Fibroblast of skin of abdomen (primary cell): Measurements from ENCODE around the gene UNKL.
A peak's percentile ranks its signal among the peaks of the same experiment; 100 is the strongest.

Experiments
- DNase-seq: peaks from one replicate; pipeline ENCODE4 v3.0.0-alpha.2; 2013

Gene UNKL

DNA sequence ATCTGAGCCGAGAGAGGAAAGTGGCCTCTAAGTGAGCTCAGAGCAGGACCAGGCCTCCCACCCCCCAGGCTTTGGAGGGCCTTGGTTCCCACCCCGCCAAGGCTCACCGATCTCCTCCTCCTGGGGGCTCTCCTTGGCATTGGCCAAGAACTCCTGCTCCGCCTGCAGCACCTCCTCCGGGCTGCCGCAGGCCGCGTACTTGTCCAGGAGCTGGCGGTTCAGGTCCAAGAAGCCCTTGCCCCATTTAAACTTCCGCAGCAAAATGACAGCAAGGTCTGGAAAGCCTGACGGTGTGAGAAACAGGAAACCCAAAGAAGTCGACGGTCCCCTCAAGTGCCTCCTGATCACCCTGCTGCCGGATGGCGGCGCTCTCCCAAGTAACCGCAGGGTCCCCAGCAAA lies 64.6 kb downstream of the UNKL start:
- DNase-seq = no peak

DNA sequence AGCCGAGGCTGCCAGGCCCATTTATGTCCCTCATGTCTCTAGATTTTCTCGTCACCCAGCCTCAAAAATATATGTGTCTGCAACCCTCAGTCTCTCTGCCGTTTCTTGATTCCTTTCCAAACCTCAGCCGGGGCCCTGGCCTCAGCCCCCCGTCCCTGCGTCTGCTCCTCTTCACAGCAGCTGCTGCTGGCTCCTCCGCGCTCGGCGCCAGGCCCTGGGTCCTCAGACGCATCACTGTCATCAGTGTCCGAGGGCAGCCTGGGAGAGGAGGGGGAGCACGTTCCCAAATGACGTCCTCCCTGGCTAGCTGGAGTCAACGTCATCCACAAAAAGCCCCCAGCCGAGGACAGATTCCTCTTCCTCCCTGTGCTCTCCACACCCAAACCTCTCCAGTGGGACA lies 65.2 kb downstream of the UNKL start:
- no peak for DNase-seq

DNA sequence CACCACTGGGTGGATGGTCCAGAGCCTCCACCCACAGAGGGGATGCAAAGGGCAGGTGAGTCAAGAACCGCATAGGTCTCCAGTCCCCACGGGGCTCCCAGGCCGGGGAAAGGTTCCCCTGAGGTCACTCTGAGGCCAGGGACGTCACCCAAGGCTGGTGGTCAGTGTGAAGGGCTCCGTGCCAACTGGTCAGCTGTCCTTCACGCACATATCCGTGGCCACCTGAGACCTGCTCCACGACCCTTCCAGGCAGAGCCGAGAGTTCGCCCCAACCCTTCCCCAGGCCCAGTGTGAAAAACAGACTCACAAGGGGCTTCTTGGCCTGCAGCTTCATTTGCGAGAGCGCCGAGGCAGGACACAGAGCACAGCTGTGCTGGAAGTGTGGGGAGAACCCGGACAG lies 65.6 kb downstream of the UNKL start:
- DNase-seq = no peak

DNA sequence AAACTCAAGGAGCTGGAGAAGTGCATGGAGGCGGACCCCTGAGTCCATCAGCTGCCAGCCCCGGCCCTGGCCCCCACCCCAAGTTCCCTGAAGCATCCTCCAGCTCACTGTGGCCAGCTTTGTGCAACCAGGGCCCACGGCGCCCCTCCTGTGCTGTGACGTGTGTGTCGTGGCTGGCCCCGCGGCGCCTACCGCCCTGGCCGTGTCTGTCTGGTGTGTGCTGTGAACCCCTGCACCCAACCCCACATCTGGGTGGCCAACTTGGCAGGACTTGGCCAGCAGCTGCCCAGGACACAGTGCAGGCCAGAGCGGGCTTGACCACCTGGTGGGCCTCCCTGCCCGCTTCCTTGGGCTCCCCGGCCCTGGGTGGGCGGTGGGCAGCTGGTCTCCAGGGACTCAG lies 66.1 kb downstream of the UNKL start:
- DNase-seq = no peak

DNA sequence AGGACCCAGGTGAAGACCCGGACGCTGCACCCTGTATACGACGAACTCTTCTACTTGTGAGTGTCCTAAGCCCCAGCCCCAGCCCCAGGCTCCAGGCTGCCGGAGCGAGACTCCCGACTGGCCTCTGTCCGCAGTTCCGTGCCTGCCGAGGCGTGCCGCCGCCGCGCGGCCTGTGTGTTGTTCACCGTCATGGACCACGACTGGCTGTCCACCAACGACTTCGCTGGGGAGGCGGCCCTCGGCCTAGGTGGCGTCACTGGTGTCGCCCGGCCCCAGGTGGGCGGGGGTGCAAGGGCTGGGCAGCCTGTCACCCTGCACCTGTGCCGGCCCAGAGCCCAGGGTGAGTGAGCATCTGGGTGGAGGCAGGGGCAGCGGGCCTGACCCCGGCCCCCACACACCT lies 66.5 kb downstream of the UNKL start:
- no peak for DNase-seq

DNA sequence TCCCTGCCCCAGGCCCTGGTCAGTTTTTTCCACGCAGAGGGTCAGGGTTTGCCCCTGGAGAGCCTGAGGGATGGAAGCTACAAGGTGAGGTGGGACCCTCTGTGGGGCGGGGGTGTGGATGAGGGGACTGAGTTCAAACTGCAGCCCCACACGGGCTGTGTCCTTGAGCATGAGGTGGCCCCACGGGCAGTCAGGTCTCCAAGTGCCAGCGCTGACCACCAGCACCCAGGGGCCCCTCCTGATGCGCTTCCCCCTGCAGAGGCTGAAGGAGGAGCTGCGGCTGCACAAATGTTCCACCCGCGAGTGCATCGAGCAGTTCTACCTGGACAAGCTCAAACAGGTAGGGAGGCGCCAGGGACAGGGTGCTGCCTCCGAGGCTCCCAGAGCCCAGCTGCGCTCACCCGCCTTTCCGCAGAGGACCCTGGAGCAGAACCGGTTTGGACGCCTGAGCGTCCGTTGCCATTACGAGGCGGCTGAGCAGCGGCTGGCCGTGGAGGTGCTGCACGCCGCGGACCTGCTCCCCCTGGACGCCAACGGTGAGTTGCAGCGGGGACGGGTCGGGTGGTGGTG lies 67.1 kb downstream of the UNKL start:
- no peak for DNase-seq

DNA sequence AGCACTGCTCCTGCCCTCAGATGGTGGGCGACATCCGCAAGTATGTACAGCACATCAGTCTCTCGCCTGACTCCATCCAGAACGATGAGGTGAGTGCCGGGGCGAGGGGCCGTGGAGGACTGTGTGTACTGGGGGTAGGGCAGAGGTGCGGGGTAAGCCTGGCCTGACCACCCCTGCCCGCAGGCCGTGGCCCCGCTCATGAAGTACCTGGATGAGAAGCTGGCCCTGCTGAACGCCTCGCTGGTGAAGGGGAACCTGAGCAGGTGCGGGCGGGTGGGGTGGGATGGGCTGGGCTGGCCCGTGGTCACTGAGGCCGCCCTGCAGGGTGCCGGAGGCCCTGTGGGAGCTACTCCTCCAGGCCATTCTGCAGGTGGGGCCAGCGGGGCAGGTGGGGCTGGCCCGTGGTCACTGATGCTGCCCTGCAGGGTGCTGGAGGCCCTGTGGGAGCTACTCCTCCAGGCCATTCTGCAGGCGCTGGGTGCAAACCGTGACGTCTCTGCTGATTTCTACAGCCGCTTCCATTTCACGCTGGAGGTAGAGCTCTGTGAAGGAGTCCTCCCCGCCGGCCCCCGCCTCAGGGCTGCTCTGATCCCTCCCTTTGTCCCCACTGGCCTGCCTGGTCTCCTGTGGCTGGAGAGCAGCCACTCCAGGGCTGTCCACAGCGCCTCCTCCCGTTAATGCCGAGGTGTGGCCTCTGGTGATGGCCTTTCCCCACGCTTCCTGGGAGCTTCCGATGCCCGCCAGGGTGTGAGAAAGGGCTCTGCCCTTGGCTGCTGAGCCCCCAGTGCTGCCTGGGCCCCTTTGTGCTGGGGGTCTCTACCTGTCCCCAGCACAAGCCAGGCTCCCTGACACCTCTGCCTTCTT lies 67.8 kb downstream of the UNKL start:
- no peak for DNase-seq

DNA sequence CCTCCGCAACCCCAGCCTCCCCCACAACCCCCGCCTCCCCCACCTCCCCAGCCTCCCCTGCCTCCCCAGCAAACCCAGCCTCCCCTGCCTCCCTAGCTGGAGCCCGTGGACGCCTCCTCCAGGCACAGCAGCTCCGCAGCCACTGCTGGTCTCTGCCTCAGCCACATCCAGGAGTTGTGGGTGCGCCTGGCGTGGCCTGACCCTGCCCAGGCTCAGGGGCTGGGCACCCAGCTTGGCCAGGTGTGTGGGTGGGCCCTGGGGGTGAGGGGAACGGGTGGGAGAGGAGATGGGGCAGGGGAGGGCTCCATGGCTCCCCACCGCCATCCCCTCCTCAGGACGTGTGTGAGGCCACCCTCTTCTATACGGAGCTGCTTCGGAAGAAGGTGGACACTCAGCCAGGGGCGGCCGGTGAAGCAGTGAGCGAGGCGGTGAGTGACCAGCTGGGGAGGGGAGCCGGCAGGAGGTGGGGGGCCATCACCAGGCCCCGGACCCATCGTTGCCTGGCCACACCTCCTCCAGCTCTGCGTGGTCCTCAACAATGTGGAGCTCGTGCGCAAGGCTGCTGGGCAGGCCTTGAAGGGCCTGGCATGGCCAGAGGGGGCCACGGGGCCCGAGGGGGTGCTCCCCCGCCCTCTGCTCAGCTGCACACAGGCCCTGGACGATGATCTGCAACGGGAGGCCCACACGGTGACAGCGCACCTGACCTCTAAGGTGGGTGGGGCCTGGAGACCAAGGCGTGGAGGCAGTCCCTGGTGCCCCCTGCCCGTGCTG lies 68.7 kb downstream of the UNKL start:
- no peak for DNase-seq

DNA sequence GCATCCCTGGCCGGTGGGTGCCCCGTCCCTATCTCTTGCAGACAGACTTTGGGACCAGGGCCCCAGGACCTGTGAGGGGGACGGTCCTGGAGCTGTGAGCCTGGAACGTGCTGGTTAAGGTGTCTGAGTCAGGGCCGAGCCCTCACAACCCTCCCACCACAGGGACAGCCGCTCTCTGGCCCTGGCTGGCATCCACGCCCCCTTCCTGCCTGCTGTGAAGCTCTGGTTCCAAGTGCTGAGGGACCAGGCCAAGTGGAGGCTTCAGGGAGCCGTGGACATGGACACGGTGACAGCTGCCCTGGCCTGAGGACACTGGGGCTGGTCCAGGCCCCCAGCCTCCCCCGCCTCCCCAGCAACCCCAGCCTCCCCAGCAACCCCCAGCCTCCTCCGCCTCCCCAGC lies 69.4 kb downstream of the UNKL start:
- DNase-seq = no peak

DNA sequence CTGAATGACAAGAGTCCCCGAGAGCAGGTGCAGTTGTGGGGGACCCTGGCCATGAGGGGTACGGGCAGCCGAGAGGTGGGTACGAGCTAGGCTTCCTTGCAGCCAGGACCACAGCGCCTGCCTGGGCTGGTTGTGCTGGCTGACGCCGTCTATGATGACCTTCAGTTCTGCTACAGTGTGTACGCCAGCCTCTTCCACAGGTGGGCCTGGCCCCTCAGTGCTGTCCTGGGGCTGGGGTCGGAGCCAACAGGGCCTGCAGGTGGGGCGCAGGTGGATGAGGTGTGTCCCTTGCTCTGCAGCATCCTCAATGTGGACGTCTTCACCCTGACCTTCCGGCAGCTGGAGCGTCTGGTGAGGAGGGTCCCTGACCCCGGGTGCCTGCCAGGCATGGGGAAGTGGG lies 70.0 kb downstream of the UNKL start:
- DNase-seq = no peak

DNA sequence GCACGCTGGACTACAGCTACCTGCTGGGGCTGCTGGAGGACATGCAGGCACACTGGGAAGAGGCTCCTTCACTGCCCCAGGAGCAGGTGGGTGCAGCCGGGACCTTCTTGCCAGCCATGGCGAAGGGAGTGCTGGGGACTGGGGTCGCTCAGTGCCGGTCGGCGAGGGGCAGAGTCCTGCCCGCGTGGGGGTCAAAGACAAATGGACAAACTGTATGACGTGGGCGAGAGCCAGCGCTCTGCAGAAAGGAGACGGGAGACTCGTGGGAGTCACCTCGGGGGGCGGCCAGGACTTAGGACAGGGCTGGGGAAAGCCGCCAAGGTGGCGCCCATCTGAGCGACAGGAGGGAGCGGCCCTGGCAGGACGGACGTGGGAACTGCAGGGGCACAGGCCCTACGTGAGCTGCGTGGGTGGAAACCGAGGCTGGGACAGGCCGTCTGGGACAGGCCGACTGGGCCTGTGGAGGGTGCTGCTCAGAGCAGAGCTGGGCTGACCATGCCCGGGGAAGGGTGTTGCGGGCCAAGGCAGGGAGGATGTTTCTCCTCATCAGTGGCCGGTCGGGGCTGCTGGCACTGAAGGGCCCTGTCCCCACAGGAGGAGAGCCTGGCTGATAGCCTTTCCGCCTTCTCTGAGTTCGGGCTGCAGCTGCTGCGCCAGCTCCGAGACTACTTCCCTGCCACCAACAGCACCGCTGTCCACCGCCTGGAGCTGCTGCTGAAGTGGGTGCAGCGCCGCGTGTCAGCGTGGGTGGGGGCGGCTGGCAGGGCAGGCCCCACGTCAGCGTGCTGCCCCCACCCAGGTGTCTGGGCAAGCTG lies 70.9 kb downstream of the UNKL start:
- no peak for DNase-seq

DNA sequence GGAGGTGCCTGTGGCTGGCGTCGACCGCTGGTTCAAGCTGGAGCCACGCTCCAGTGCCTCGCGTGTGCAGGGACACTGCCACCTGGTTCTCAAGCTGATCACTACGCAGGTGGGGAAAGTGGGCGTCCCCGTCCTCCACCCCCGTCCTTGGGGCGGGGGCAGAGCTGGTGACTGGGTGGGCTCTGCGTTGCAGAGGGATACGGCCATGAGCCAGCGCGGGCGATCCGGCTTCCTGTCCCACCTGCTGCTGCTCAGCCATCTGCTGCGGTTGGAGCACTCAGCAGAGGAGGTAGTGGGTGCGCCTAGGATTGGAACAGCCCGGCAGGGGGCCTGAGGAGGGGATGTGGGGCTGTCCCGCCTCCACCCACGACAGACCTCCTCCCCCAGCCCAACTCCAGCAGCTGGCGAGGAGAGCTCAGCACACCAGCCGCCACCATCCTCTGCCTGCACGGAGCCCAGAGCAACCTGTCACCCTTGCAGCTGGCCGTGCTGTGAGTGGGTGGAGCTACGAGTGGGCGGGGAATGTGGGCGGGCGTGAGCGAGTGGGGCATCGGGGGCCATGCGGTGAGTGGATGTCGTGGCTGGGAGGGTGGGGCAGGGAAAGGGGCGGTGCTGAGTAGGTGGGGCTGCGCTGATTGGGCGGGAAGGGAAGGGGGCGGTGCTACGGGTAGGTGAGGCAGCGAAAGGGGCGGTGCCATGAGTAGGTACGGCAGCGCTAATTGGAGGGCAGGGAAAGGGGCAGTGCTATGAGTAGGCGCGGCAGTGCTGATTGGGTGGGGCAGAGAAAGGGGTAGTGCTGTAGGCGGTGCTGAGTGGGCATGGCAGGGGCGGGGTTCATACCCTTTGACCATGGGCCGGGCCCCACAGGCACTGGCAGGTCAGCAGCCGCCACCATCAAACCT lies 71.7 kb downstream of the UNKL start:
- peak; percentile 44 for DNase-seq

DNA sequence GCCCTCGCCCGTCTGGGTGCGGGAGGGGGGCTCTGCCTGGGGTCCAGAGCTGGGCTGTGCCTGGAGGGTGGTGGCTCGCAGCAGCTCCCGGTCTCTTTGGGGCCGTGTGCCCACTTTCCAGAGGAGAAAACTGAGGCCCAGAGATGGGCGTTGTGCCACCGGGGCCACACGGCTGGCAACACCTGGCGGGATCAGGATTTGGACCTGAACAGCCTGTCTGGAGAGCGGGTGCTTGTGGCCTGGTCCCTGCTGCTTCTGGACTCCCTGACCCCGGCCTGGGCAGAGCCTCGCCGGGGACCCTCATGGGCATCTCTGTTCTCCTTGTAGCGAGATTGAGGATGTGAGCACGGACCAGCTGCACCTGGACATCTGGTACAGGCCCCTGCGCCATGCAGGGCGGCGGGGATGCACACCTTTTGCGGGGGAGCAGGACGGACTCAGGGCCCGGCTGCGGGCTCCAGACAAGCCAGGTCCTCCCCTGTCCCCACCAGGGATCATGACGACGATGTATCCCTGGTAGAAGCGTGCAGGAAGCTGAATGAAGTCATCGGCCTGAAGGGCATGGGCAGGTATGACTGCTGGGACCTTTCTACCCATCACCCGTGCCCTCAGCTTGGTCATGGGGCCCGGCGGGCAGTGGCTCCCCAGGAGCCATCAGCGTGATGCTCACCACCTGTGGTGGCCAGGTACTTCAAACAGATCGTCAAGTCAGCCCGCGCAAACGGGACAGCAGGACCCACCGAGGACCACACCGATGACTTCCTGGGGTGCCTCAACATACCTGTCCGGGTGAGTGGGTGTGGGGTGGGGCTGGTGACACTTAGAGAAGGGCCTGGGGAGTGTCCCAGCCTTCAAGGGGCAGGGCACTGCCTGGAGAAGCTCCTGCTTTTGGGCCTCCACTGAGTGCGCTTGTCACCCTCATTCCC lies 72.7 kb downstream of the UNKL start:
- DNase-seq = no peak

DNA sequence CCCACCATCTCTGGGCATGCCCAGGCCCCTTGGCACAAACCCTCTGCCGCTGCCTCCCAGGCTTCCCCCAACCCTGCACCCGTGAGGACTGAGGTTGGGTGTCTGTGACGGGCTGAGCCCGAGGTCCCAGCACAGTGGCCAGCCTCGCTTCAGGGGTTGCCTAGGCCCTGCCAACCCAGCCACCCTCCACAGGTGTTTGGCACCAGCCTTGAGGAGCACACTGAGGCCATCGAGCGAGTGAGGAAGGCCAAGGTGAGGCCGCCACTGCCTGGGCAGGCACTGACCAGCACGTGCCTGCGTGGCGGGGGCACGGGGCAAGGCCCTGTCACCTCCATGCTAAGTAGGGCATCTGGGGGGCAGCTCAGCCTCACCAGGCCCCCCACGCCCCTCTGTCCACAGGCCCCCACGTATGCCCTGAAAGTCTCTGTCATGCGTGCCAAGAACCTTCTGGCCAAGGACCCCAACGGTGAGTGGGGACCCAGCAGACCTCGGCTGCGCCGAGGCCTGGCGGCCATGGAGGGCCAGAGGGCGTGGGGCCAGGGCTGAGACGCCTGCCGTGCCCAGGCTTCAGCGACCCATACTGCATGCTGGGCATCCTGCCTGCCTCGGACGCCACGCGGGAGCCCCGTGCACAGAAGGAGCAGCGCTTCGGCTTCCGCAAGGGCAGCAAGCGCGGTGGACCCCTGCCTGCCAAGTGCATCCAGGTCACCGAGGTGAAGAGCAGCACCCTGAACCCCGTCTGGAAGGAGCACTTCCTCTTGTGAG lies 73.6 kb downstream of the UNKL start:
- DNase-seq = no peak

DNA sequence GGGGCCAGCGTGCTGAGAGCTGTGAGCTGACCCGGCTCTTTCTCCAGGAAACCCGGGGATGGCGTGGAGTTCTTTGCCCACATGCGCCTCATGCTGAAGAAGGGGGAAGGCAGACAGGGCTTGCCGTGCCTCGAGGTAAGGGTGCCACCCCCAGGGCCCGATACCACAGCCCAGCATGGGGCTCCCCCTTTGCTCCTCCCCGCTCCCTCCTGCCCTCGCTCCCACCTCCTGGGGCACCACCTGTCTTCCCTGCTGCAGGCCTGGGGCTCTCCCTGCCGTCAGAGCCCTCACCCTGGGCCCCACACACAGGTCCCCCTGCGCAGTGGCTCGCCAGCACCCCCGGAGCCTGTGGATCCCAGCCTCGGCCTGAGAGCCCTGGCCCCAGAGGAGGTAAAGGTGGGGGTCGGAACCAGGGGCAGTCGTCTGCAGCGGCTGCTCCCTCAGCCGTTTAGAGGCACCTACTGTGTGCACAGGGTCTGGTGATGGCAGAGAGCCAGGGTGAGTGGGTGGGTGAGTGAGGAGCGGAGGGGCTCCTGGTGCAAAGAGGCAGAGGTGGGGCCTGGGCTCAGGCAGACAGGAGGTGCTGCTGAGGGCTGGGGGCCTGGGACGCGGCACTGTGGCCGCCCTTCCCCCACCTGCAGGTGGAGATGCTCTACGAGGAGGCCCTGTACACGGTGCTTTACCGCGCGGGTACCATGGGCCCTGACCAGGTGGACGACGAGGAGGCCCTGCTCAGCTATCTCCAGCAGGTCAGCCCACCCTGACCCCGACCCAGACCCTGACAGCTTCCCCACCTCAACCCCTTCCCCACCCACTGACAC lies 75.4 kb downstream of the UNKL start:
- DNase-seq = no peak

DNA sequence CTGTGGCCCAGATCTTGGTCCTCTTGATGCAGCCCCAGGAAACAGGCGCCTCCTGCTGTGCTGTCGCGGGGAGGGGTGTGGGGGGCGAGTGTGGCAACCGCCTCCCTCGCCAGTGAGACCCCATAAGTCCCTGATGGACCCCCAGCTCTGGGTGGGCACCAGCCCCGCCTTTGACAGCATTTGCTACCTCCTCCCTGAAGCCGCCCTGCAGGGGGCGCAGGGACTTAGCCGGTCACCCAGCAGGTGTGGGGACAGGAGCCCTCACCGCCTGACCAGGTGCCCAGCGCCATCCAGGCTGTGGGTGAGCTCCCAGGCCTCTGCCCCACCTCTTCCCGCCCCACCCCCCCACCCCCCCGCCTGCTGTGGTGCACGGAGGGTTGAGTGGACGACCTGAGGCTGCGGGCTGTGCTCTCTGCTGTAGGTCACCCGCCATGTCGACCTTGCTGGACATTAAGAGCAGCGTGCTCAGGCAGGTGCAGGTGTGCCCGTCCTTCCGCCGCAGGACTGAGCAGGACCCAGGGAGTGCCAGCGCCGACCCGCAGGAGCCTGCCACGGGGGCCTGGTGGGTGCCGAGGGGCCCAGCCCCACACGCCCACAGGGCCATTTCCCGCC lies 76.3 kb downstream of the UNKL start:
- no peak for DNase-seq

DNA sequence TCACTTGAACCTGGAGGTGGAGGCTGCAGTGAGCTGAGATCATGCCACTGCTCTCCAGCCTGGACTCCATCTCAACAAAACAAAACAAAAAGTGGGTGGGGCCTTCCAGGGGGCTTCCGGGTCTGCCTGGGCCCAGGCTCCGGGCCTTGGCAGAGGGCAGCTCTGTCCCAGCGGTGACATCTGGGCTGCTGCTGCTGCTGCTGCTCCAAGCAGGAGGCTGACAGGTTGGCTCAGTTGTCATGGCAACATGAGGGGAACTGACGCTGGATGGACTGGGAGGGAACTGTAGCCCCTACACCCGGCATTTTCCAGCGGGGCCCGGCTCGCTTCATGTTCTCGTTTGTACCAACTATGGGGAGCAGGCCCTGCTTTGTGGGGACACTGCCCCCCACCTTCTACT lies 77.0 kb downstream of the UNKL start:
- no peak for DNase-seq

DNA sequence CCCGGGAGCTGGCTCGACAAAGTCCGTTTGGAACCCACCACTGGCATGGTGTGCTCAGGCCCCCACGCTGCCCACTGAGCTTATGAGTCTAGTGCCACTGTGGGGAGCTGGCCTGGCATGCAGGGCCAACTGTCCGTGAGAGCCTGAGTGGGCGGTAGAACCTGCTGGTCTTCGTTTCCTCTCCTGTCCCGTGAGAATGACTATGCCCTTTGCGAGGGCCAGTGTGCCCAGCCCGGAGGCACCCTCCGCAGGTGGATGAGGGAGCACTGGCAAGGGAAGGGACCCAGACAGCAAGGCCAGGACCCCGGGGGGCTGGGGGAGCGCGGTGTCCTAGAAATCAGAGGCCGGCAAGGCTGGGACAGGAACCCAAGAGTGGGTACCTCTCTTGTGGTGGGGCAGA lies 77.9 kb downstream of the UNKL start:
- no peak for DNase-seq
